K562 treated with DMSO at 1 percent for 4 hours (cell line): ENCODE data around the gene CSPG5. TPM values are rescaled to one million over a fixed set of nuclear protein-coding genes. Genes with fewer than 3 reads are reported as not detected.

Experiments
- total RNA-seq: library from RNA; unstranded; fragments of 300-600 nt; gene quantifications from 2 replicates; pipeline ENCODE4 v1.2.3, GENCODE V29; 2022; ENCODE audit not compliant: insufficient read depth

Gene CSPG5
- 0.87 and 1.0 TPM in 2 replicates for total RNA-seq

GRCh38 chr3:47578691-47579632 lies at the start of gene CSPG5:
CSPG5 (minus strand) TSS chr3:47578865; CDS start chr3:47578693, 172 bp downstream.

GRCh38 chr3:47513125-47513929 lies 65.3 kb downstream of the CSPG5 start, which contains the start of gene ELP6:
ELP6 (minus strand) TSS chr3:47513712; CDS start chr3:47513590, 122 bp downstream.

Other genes starting within 250 kb of the CSPG5 start
- 34.0 and 41.5 TPM in 2 replicates for gene PTPN23, start 197.8 kb downstream of the CSPG5 start, total RNA-seq
- gene SCAP, start 102.9 kb downstream of the CSPG5 start, total RNA-seq = 76.9 and 92.6 TPM in 2 replicates
- 52.7 and 58.2 TPM in 2 replicates for gene ELP6, start 65.2 kb downstream of the CSPG5 start, total RNA-seq
- 48.5 and 49.2 TPM in 2 replicates for gene SMARCC1, start 203.0 kb upstream of the CSPG5 start, total RNA-seq
- gene DHX30, start 224.3 kb upstream of the CSPG5 start, total RNA-seq = 84.5 and 100 TPM in 2 replicates